Fibroblast of lung (primary cell): ENCODE data around the gene CDH4. TPM values are rescaled to one million over a fixed set of nuclear protein-coding genes. Genes with fewer than 3 reads are reported as not detected.

Experiments
- DNase-seq, 2 donors: peaks; one replicate each; pipeline versions ENCODE4 v3.0.0 to v3.0.0-alpha.2; 2010; ENCODE audit warnings: low read depth in 2 of 2
- H2AFZ ChIP-seq: 2 replicates; pipeline ENCODE4 v1.5.1; 2012; ENCODE audit warnings: low read length, control low read depth, inconsistent platforms
- H3K27ac ChIP-seq: 2 replicates; pipeline ENCODE4 v1.5.1; 2011; ENCODE audit warnings: low read length, control low read depth; ENCODE audit not compliant: insufficient read depth
- H3K27me3 ChIP-seq: 2 replicates; pipeline ENCODE4 v1.5.1; 2011; ENCODE audit warnings: mild to moderate bottlenecking, low read length; ENCODE audit not compliant: control insufficient read depth, insufficient read depth
- H3K36me3 ChIP-seq: 2 replicates; pipeline ENCODE4 v1.5.1; 2011; ENCODE audit warnings: low read length; ENCODE audit not compliant: control insufficient read depth, insufficient read depth
- H3K4me1 ChIP-seq: 2 replicates; pipeline ENCODE4 v1.5.1; 2011; ENCODE audit warnings: low read length; ENCODE audit not compliant: control insufficient read depth, insufficient read depth; ENCODE audit errors: extremely low read depth
- H3K4me2 ChIP-seq: 2 replicates; pipeline ENCODE4 v1.5.1; 2011; ENCODE audit warnings: low read length, control low read depth; ENCODE audit not compliant: insufficient read depth; ENCODE audit errors: extremely low read depth
- H3K4me3 ChIP-seq, 4 experiments: fragments of 200-600 bp in 1 of 4; sonication (generic) in 1 of 4; replicated peaks in 1 of 4; 2 replicates each; pipeline ENCODE4 v1.5.1; 2011 to 2016; ENCODE audit warnings: low read length in 4 of 4, low read depth in 3 of 4, mild to moderate bottlenecking in 3 of 4, control low read depth in 2 of 4, inconsistent platforms in 1 of 4, mixed read lengths in 1 of 4; ENCODE audit not compliant: insufficient read depth in 1 of 4; ENCODE audit errors: control extremely low read depth in 1 of 4
- H3K79me2 ChIP-seq: 2 replicates; pipeline ENCODE4 v1.5.1; 2012; ENCODE audit warnings: mild to moderate bottlenecking, low read length, inconsistent platforms; ENCODE audit not compliant: control insufficient read depth, insufficient read depth
- H3K9ac ChIP-seq: 2 replicates; pipeline ENCODE4 v1.5.1; 2011; ENCODE audit warnings: mild to moderate bottlenecking, low read length, control low read depth; ENCODE audit not compliant: insufficient read depth
- H3K9me3 ChIP-seq: 2 replicates; pipeline ENCODE4 v1.5.1; 2012; ENCODE audit warnings: low read depth, low read length; ENCODE audit not compliant: control insufficient read depth, insufficient read depth
- H4K20me1 ChIP-seq: 2 replicates; pipeline ENCODE4 v1.5.1; 2011; ENCODE audit warnings: low read length; ENCODE audit not compliant: control insufficient read depth, insufficient read depth; ENCODE audit errors: extremely low read depth
- EZH2 ChIP-seq: IDR thresholded peaks from 2 replicates; pipeline ENCODE4 v1.5.1; 2012; ENCODE audit warnings: low read length, control low read depth, mild to moderate bottlenecking; ENCODE audit errors: missing control alignments
- polyA plus RNA-seq, 2 donors: library from polyadenylated mRNA; depleted of rRNA in 1 of 2; stranded (reverse) in 1 of 2; unstranded in 1 of 2; fragments of >200 nt; gene quantifications; 2 replicates each; pipeline ENCODE4 v1.2.1, GENCODE V29; 2011 to 2012; ENCODE audit warnings: missing spikeins in 1 of 2
- total RNA-seq: library from RNA; depleted of rRNA; stranded (reverse); fragments of >200 nt; gene quantifications from 2 replicates; pipeline ENCODE4 v1.2.1, GENCODE V29; 2014
- TF ChIP-seq, protein P1 (sequence below), 2 donors: IDR thresholded peaks in 1 of 2; conservative IDR thresholded peaks in 1 of 2; 1 replicate in 1 of 2; 2 replicates in 1 of 2; pipeline ENCODE4 v1.5.1; 2011 to 2012; ENCODE audit warnings: low read length in 2 of 2, control low read depth in 1 of 2, inconsistent platforms in 1 of 2, low read depth in 1 of 2, mild to moderate bottlenecking in 1 of 2

CDH4 gene
- total and polyA plus RNA-seq, 2 donors (not counting 1 experiment from before 2014, with no cell fraction given), result 4.8 to 6.8 TPM

DNA sequence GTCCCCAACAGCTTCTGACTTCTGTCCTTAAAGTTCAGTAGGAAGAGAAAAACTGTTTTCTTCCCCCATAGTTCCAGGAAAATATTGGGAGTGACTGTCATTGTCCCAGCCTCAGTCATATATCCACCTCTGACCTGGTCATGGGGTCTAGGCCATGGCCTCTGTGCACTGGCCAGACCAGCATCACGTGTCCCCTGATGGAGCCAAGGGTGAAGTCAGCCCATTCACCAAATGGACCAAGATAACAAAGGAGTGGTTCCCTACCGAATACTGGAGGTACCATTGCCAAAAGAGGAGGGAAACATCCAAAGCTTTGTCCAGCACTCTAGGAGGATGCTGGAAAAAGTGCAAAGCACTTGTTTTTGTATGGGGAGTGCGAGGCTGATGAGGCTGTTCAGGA, 418.2 kb downstream of the CDH4 start:
- H3K4me2 ChIP-seq, result no peak overlapping the region
- no peak overlapping the region for H3K9ac ChIP-seq
- H3K36me3 ChIP-seq, result no peaks in the 10 kb centered on the region
- DNase-seq, result no peak
- H3K4me1 ChIP-seq, result no peaks in the 10 kb centered on the region
- no peaks in the 10 kb centered on the region for H3K79me2 ChIP-seq
- H3K4me3 ChIP-seq, result no peak overlapping the region
- H4K20me1 ChIP-seq, result no peaks in the 10 kb centered on the region
- no peaks in the 10 kb centered on the region for H3K9me3 ChIP-seq
- H3K27ac ChIP-seq, result no peak overlapping the region
- TF ChIP-seq EZH2, result no peak
- TF ChIP-seq, protein P1, sequence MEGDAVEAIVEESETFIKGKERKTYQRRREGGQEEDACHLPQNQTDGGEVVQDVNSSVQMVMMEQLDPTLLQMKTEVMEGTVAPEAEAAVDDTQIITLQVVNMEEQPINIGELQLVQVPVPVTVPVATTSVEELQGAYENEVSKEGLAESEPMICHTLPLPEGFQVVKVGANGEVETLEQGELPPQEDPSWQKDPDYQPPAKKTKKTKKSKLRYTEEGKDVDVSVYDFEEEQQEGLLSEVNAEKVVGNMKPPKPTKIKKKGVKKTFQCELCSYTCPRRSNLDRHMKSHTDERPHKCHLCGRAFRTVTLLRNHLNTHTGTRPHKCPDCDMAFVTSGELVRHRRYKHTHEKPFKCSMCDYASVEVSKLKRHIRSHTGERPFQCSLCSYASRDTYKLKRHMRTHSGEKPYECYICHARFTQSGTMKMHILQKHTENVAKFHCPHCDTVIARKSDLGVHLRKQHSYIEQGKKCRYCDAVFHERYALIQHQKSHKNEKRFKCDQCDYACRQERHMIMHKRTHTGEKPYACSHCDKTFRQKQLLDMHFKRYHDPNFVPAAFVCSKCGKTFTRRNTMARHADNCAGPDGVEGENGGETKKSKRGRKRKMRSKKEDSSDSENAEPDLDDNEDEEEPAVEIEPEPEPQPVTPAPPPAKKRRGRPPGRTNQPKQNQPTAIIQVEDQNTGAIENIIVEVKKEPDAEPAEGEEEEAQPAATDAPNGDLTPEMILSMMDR (conservative IDR thresholded peaks at IDR 0.05 in 1 of 2, IDR thresholded peaks at IDR 0.05 in 1 of 2; ENCODE audit: low read depth in 1 of 2, low read length in 2 of 2), result no peak
- H2AFZ ChIP-seq, result no peak overlapping the region
- H3K27me3 ChIP-seq, result no peaks in the 10 kb centered on the region

DNA sequence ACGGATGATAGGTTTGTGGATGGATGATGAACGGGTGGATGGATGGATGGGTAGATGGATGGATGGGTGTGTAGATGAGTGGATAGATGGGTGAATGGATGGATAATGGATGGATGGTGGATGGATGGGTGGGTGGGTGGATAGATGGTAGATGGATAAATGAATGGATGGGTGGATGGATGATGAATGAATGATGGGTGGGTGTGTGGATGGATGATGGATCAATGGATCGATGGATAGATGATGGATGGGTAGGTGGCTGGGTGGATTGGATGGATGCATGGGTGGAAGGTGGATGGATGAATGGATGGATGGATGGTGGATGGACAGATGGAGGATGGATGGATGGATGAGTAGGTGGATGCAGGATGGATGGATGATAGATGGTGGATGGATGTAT, 419.5 kb downstream of the CDH4 start:
- Histone ChIP-seq H3K27me3 (no peaks in the 10 kb centered on the region), H3K79me2 (no peaks in the 10 kb centered on the region), H3K36me3 (no peaks in the 10 kb centered on the region), H3K9ac (no peak overlapping the region), H4K20me1 (no peaks in the 10 kb centered on the region), H3K27ac (no peak overlapping the region), H2AFZ (no peak overlapping the region), H3K9me3 (no peaks in the 10 kb centered on the region), H3K4me3 (no peak overlapping the region), H3K4me2 (no peak overlapping the region), H3K4me1 (no peaks in the 10 kb centered on the region)
- TF ChIP-seq, protein P1 (conservative IDR thresholded peaks at IDR 0.05 in 1 of 2, IDR thresholded peaks at IDR 0.05 in 1 of 2; ENCODE audit: low read depth in 1 of 2, low read length in 2 of 2), result no peak
- no peak for TF ChIP-seq EZH2
- no peak for DNase-seq

DNA sequence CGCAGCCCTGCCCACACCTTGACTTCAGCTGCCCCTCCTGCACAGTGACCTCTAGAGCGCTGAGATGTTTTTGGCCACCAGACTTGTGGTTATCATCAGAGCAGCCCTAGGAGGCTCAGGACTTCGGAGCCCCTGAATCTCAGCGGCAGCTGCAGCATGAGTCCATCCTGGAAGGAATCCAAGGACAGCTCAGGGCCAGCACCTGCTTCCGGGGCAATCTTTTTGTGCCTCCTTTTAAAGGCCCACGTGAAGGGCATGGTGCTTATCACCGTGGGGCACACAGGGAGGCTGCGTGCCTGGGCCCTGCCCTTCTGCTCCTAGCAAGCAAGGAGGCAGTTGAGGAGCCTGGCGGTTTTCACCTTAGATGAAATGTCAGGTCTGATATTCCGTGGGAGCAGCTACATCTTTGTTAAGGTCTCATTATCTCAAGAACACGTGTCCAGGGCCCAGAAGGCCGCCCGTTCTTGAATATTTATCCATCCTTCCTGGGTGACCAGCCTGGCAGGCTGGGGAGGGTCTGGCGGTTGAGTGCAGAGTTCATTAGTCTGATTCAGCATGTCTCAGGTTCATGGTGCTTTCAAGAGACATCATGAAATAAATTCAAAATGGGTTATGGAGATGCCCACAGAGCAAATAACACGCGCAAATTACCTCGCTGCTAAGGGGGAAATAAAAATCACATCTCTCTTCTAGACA, 421.2 kb downstream of the CDH4 start:
- H3K36me3 ChIP-seq, result no peaks in the 10 kb centered on the region
- H3K4me1 ChIP-seq, result no peaks in the 10 kb centered on the region
- no peaks in the 10 kb centered on the region for H3K27me3 ChIP-seq
- H3K9ac ChIP-seq, result no peak overlapping the region
- DNase-seq, result peak in 1 of 2 donors; percentile 3
- no peak overlapping the region for H3K27ac ChIP-seq
- H3K4me2 ChIP-seq, result no peak overlapping the region
- H3K79me2 ChIP-seq, result no peaks in the 10 kb centered on the region
- no peak overlapping the region for H2AFZ ChIP-seq
- no peaks in the 10 kb centered on the region for H3K9me3 ChIP-seq
- H4K20me1 ChIP-seq, result no peaks in the 10 kb centered on the region
- TF ChIP-seq EZH2, result no peak
- TF ChIP-seq, protein P1 (conservative IDR thresholded peaks at IDR 0.05 in 1 of 2, IDR thresholded peaks at IDR 0.05 in 1 of 2; ENCODE audit: low read depth in 1 of 2, low read length in 2 of 2), result no peak
- H3K4me3 ChIP-seq, result no peak overlapping the region
